Fibroblast of lung (primary cell): ENCODE results near the gene UBE2S.

ENCODE experiments used
- EZH2 ChIP-seq: IDR thresholded peaks from 2 replicates; pipeline ENCODE4 v1.5.1; 2012; ENCODE audit warnings: low read length, control low read depth, mild to moderate bottlenecking; ENCODE audit errors: missing control alignments
- TF ChIP-seq, protein P1 (sequence below), 2 donors: IDR thresholded peaks in 1 of 2; conservative IDR thresholded peaks in 1 of 2; 1 replicate in 1 of 2; 2 replicates in 1 of 2; pipeline ENCODE4 v1.5.1; 2011 to 2012; ENCODE audit warnings: low read length in 2 of 2, control low read depth in 1 of 2, inconsistent platforms in 1 of 2, low read depth in 1 of 2, mild to moderate bottlenecking in 1 of 2

DNA sequence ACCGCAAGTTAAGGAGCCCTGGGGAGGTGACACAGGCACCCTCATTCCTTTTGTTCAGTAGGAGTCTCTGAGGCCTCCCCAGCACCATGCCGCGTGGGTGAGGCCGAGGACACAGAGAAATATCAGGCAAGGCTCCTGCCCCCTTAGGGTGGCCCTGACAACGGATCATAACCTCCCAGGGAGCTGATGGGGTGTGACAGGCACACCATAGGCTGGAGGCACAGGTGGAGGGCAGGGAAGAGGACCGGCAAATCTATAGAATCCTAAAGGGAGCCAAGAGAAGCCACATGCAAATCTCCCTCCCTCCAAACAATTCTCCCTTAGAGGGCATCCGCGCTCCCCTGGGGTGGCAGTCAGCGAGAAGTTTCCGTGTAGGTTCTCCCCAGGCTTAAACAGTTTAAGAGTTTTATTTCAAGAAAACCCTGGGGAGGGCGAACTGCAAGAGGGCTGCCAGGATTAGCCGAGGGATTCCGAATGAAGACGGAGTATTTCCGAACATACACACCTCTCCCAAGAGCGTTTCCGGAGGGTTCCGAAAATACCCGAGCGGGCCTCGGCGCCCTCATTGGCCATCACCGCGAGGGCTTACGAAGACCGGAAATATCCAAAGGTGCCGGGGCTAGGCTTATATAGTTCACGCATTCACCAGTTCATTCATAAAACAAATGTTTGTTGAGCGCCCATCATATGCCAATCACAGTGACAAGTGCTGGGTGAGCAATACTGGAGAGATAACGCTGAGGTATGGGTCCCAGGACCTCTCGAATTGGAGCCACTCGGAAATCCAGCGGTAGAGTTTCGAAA, 22.5 kb downstream of the UBE2S start:
- TF ChIP-seq, protein P1, sequence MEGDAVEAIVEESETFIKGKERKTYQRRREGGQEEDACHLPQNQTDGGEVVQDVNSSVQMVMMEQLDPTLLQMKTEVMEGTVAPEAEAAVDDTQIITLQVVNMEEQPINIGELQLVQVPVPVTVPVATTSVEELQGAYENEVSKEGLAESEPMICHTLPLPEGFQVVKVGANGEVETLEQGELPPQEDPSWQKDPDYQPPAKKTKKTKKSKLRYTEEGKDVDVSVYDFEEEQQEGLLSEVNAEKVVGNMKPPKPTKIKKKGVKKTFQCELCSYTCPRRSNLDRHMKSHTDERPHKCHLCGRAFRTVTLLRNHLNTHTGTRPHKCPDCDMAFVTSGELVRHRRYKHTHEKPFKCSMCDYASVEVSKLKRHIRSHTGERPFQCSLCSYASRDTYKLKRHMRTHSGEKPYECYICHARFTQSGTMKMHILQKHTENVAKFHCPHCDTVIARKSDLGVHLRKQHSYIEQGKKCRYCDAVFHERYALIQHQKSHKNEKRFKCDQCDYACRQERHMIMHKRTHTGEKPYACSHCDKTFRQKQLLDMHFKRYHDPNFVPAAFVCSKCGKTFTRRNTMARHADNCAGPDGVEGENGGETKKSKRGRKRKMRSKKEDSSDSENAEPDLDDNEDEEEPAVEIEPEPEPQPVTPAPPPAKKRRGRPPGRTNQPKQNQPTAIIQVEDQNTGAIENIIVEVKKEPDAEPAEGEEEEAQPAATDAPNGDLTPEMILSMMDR (conservative IDR thresholded peaks at IDR 0.05 in 1 of 2, IDR thresholded peaks at IDR 0.05 in 1 of 2; ENCODE audit: low read depth in 1 of 2, low read length in 2 of 2) = no peak
- no peak for TF ChIP-seq EZH2
